ENCODE data around the gene GNAT1.

Gene GNAT1

GRCh38 chr3:50190936-50191660, at the start of gene GNAT1:
GNAT1 (plus strand) TSS chr3:50191610; CDS start chr3:50191726, 116 bp downstream.
- no peak for DNase-seq (ENCODE audit: low read depth in 2 of 2)

DNA sequence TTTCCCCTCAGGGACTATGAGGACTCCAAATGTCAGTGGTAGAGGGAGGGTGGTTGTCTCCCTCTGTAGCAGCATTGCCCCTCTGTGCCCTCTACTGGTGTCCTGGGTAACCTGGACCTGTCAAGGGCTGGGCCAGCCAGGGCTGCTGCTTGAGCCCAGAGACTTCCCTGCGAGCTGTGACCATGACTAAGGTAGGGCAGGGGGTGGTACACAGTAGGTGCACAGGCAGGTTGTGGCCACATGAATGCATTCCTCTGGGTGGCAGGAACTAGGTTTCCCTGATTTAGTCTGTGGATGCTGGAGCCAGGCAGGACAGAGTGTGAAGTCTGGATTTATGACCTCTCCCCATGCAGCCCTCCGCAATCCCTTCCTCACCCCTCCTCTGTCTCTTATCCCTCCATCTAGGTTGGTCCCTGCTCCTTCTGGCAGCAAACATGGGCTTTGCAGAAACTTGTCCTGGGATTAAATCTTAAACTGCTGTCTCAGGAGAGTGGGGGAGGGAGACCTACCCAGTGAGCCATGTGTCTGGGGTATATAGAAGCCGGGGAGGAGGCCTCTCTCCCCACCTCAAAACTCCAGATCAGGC, 45.0 kb upstream of the GNAT1 start:
- DNase-seq (ENCODE audit: low read depth in 2 of 2): no peak

DNA sequence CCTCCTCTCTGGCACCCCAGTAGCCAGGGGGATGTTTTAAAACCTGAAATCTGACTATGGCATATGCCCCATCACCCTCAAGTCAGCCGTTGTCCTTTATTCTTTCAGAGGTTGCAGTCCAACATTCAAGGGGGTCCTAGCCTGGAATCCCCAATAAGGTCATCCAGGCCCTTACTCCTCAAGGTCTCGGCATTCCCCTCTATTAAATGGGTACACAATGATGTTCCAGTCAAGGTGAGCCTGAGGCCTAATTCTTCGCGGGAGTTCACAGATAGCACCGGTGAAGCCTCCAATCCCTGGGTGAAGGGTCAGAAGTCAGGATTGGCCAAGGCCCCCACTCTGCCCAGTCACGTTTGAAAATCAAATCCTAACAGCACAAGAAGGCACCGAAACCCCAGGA, 44.4 kb upstream of the GNAT1 start:
- DNase-seq (ENCODE audit: low read depth in 2 of 2): no peak

GRCh38 chr3:50147447-50147846, 44.0 kb upstream of the GNAT1 start:
- DNase-seq (ENCODE audit: low read depth in 2 of 2): no peak

- DNase-seq (ENCODE audit: low read depth in 2 of 2): no peak
Observed at GRCh38 chr3:50147861-50148260, 43.5 kb upstream of the GNAT1 start.

- DNase-seq (ENCODE audit: low read depth in 2 of 2): no peak
Observed at GRCh38 chr3:50150404-50150750, 41.0 kb upstream of the GNAT1 start.

- no peak for DNase-seq (ENCODE audit: low read depth in 2 of 2)
Observed at GRCh38 chr3:50150863-50151686, 40.3 kb upstream of the GNAT1 start.

DNA sequence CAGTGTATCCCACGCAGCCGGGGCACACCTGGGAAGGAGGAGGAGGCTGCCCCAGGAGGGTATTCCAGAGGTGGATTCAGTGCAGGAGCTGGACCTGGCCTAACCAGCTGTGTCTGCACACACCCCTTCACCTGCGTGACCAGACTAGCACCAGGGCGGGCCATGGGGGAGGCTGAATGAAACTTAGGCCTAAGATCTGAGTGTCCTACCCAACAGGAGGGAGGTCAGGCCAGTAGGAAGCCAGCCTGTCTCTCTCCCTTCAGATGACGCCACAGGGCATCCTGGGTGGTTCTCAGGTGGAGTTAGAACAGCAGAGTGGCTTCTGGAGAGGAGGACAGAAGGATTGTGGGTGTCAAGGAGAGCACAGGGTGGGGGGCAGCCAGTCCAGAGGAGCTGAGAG, 39.7 kb upstream of the GNAT1 start:
- no peak for DNase-seq (ENCODE audit: low read depth in 2 of 2)

- no peak for DNase-seq (ENCODE audit: low read depth in 2 of 2)
Observed at GRCh38 chr3:50153782-50154475, 37.5 kb upstream of the GNAT1 start.

DNA sequence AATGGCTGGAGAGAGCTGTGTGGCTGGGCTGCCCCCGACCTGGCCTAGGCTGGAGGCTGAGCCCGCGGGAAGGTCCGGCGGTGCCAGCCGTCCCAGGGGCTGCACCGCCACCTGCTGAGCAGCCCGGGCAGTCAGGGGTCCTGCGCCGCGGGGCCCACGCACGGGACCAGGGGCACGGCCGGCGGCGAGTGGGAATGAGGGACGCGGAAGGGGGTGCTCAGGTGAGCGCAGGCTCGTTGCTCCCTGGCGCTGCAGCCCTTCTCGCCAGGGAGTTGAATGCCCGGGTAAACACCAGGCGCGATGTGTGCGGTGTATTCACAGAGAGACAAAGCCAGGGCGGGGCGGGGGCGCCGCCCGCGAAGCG, 37.0 kb upstream of the GNAT1 start:
- no peak for DNase-seq (ENCODE audit: low read depth in 2 of 2)

DNA sequence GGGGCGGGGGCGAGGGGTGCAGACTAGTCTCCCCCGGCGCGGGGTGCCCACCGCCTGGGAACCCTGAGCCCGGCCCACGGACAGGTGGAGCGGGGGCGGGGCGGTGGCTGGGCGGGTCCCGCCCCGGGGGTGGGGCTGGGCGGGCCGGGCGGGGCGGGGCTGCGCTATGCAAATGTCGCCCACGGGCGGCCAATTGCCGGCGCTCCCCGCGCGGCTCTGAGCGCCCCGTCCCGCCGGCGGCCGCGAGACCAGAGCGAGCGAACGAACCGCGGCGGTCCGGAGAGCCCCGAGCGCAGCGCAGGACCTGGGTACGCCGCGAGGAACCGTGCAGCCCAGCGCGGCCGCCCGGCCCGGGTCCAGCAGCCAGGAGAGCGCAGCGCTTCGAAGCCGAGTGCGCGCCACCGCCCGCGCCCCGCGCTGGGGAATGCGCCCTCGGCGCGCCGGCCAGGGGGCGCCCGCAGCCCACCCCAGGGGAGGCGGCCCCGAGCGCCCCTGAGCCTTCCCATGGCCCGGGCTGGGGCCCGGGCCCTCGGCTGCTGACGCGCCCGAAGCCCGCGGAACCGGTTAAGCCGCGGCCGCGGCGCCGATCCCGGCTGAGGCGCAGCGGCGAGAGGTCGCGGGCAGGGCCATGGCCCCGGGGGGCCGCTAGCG, 36.4 kb upstream of the GNAT1 start, which contains the start of gene SEMA3F:
TSS of gene SEMA3F (plus strand) at position 485 of the 651 bp plus-strand sequence. CDS start 4,299 bp downstream, outside the sequence.
- DNase-seq (ENCODE audit: low read depth in 2 of 2): peak; percentile 20 to 33

GRCh38 chr3:50155491-50155878, 35.9 kb upstream of the GNAT1 start:
- no peak for DNase-seq (ENCODE audit: low read depth in 2 of 2)

DNA sequence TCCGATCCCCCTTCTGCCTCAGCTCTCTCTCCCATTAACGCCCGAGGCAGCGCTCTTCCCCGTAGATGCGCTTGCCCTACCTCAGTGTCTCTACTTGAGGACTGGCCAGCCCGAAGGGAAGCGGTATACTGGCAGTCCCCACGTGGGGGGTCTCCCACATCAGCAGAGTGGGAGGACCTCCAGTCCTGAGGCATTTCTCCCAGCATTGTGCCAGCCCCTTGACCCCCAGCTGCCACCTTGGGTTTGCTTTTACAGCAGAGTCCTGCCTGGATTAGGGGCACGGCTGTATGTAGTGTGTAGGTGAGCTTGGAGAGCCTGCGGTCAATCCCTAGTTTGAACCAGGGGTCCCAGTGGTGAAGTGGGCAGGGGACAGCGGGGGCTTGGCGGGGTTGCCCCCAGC, 35.5 kb upstream of the GNAT1 start:
- DNase-seq (ENCODE audit: low read depth in 2 of 2): no peak

GRCh38 chr3:50156549-50157493, 34.6 kb upstream of the GNAT1 start:
- DNase-seq (ENCODE audit: low read depth in 2 of 2): no peak

GRCh38 chr3:50157827-50158529, 33.4 kb upstream of the GNAT1 start:
- no peak for DNase-seq (ENCODE audit: low read depth in 2 of 2)

DNA sequence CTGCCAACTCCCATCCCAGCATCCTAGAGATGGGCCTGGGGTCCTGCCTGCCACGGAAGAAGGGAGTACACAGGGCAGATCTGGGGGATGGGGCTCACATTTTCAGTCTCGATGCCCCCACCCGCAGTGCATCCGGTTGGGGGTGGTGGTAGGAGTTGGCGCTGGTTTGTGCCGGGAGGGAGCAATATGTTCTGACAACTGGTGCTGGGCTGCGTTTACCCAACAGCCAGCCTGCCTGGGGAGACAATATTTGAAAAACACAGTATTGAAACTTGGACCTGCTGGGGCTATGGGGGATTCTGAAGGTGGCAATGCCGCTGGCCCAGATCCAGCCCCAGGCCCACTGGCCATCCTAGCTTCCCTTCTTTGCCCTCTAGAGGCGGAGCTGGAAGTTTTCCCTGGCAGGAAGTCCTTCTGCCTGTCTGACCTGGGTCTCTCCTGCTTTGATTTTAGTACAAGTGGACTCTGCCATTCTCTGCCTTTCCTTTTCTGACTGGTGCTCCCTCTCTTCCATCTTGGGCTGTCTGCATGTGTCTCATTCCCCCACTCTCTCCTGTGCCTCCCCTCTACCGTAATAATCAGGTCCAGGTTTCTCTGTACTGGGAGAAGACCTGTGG, 32.8 kb upstream of the GNAT1 start:
- DNase-seq (ENCODE audit: low read depth in 2 of 2): no peak

DNA sequence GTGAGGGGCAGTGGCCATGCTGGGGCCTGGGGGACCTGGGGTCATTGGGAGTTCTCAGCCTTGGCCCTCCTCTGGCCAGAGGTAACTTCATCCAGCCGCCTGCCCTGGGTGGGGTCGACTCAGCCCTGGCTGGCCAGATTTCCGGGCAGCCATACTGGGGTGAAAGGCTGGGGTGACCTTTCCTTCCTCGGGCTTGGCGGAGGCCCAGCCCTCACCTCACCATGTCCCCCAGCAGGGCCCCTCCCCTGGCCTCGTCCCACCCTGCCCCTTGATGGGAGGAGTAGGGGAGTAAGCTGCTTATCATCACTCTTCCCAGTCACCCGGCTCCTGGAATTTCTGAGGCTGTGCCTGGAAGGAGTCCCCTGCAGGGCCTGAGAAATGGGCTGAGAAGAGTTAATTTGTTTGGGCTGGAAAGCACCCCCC, 30.8 kb upstream of the GNAT1 start:
- no peak for DNase-seq (ENCODE audit: low read depth in 2 of 2)

- DNase-seq (ENCODE audit: low read depth in 2 of 2): no peak
Observed at GRCh38 chr3:50161320-50161719, 30.1 kb upstream of the GNAT1 start.
